OCI-LY1 (cell line): ENCODE measurements around the gene PPHLN1.

ENCODE experiments used
- H2AFZ ChIP-seq: fragments of 200-600 bp; sonication (generic), shearing (Covaris generic); 2 replicates; pipeline ENCODE4 v1.6.0; 2014; ENCODE audit warnings: antibody characterized with exemption, mild to moderate bottlenecking, low read length
- H3F3A ChIP-seq: fragments of 200-600 bp; sonication (generic), shearing (Covaris generic); 2 replicates; pipeline ENCODE4 v1.6.0; 2014; ENCODE audit warnings: mild to moderate bottlenecking, antibody characterized with exemption, low read length, moderate library complexity; ENCODE audit not compliant: insufficient read depth
- H3K27ac ChIP-seq: fragments of 200-600 bp; sonication (generic); 2 replicates; pipeline ENCODE4 v1.5.1; 2014; ENCODE audit warnings: low read length, mixed run types, mild to moderate bottlenecking, low read depth; ENCODE audit not compliant: poor library complexity, severe bottlenecking
- H3K27me3 ChIP-seq: fragments of 200-600 bp; sonication (generic); 2 replicates; pipeline ENCODE4 v1.6.0; 2014; ENCODE audit warnings: antibody characterized with exemption, mild to moderate bottlenecking, low read length, moderate library complexity; ENCODE audit not compliant: insufficient read depth
- H3K36me3 ChIP-seq: fragments of 200-600 bp; sonication (generic); 2 replicates; pipeline ENCODE4 v1.6.1; 2014; ENCODE audit warnings: mild to moderate bottlenecking, antibody characterized with exemption, low read length, moderate library complexity, mixed read lengths; ENCODE audit not compliant: insufficient read depth
- H3K4me1 ChIP-seq: fragments of 200-600 bp; sonication (generic); 2 replicates; pipeline ENCODE4 v1.5.1; 2014; ENCODE audit warnings: mild to moderate bottlenecking, low read length, moderate library complexity; ENCODE audit not compliant: insufficient read depth, severe bottlenecking
- H3K4me2 ChIP-seq: fragments of 200-600 bp; sonication (generic), shearing (Covaris generic); 2 replicates; pipeline ENCODE4 v1.6.1; 2014; ENCODE audit warnings: low read length
- H3K4me3 ChIP-seq: fragments of 200-600 bp; sonication (generic); 2 replicates; pipeline ENCODE4 v1.5.1; 2014; ENCODE audit warnings: low read length, low read depth, mild to moderate bottlenecking, mixed read lengths; ENCODE audit not compliant: poor library complexity, severe bottlenecking
- H3K79me2 ChIP-seq: fragments of 200-600 bp; shearing (Covaris generic); 2 replicates; pipeline ENCODE4 v1.6.1; 2016; ENCODE audit warnings: mixed run types, low read length, mixed read lengths; ENCODE audit not compliant: insufficient read depth
- H3K9ac ChIP-seq: fragments of 200-600 bp; sonication (generic), shearing (Covaris generic); 2 replicates; pipeline ENCODE4 v1.6.1; 2014; ENCODE audit warnings: mild to moderate bottlenecking, low read length, mixed read lengths
- H3K9me2 ChIP-seq: fragments of 200-600 bp; sonication (generic), shearing (Covaris generic); 2 replicates; pipeline ENCODE4 v1.6.1; 2014; ENCODE audit warnings: low read depth, mild to moderate bottlenecking, low read length, mixed read lengths
- H3K9me3 ChIP-seq: fragments of 200-600 bp; shearing (Covaris generic); 2 replicates; pipeline ENCODE4 v1.6.1; 2014; ENCODE audit warnings: low read length, mixed read lengths
- H4K20me1 ChIP-seq: fragments of 200-600 bp; sonication (generic), shearing (Covaris generic); 2 replicates; pipeline ENCODE4 v1.6.0; 2016; ENCODE audit warnings: mild to moderate bottlenecking, low read length; ENCODE audit not compliant: insufficient read depth
- EZH2 ChIP-seq: fragments of 200-600 bp; sonication (generic), shearing (Covaris generic); IDR thresholded peaks from 2 replicates; pipeline ENCODE4 v1.8.0; 2017; ENCODE audit warnings: borderline replicate concordance, mixed run types, mild to moderate bottlenecking, antibody characterized with exemption, low read length, moderate library complexity, mixed read lengths
- TF ChIP-seq, protein P1 (sequence below): fragments of 200-600 bp; sonication (generic), shearing (Covaris generic); IDR thresholded peaks from 2 replicates; pipeline ENCODE4 v1.5.1; 2017; ENCODE audit warnings: mild to moderate bottlenecking, antibody characterized with exemption, low read length, moderate library complexity, mixed read lengths

The PPHLN1 gene

DNA sequence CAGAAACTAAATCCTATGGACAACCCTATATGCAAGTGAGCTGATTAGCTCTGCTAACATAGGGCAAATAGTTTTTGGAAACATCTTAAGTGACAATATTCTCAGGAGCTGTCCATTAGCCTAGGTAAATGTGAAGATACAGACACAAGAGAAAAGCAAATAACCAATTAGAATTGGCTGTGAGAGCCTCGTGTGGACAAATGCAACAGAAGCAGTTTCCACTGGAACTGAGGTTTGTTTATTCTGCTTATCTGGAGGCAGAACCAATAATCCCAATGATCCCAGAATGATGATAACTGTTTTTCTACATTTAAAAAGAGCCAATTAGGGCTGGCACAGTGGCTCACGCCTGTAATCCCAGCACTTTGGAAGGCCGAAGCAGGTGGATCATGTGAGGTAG, 44.7 kb upstream of the PPHLN1 start:
- no peak overlapping the region for H3K9ac ChIP-seq
- TF ChIP-seq, protein P1, sequence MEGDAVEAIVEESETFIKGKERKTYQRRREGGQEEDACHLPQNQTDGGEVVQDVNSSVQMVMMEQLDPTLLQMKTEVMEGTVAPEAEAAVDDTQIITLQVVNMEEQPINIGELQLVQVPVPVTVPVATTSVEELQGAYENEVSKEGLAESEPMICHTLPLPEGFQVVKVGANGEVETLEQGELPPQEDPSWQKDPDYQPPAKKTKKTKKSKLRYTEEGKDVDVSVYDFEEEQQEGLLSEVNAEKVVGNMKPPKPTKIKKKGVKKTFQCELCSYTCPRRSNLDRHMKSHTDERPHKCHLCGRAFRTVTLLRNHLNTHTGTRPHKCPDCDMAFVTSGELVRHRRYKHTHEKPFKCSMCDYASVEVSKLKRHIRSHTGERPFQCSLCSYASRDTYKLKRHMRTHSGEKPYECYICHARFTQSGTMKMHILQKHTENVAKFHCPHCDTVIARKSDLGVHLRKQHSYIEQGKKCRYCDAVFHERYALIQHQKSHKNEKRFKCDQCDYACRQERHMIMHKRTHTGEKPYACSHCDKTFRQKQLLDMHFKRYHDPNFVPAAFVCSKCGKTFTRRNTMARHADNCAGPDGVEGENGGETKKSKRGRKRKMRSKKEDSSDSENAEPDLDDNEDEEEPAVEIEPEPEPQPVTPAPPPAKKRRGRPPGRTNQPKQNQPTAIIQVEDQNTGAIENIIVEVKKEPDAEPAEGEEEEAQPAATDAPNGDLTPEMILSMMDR: no peak
- TF ChIP-seq EZH2: no peak
- no peaks in the 10 kb centered on the region for H3K36me3 ChIP-seq
- H3K4me3 ChIP-seq: no peak overlapping the region
- no peaks in the 10 kb centered on the region for H3K9me2 ChIP-seq
- no peak overlapping the region for H3K27ac ChIP-seq
- no peaks in the 10 kb centered on the region for H3K79me2 ChIP-seq
- no peaks in the 10 kb centered on the region for H4K20me1 ChIP-seq
- no peaks in the 10 kb centered on the region for H3F3A ChIP-seq
- no peaks in the 10 kb centered on the region for H3K9me3 ChIP-seq
- H3K4me1 ChIP-seq: no peaks in the 10 kb centered on the region
- H3K4me2 ChIP-seq: no peak overlapping the region
- H2AFZ ChIP-seq: no peak overlapping the region
- no peaks in the 10 kb centered on the region for H3K27me3 ChIP-seq

DNA sequence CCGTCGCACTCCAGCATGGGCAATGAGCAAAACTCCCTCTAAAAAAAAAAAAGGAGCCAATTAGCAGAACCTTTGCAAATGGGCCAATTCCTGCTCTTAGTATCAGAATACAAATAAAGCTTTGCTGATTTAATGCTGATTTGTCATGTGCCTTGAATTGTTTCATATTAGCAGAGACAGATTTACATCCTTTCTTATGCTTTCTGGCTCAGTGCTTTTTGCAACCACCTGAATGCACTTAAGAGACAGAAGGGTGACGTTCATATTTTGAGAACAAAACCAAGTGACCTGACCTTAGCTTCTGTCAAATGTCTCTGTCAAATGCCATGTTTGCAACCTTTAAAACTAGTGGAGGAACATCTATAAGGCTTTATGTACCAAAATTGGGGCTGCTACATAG, 44.1 kb upstream of the PPHLN1 start:
- Histone ChIP-seq H3K4me2 (no peak overlapping the region), H3F3A (no peaks in the 10 kb centered on the region), H3K79me2 (no peaks in the 10 kb centered on the region)

DNA sequence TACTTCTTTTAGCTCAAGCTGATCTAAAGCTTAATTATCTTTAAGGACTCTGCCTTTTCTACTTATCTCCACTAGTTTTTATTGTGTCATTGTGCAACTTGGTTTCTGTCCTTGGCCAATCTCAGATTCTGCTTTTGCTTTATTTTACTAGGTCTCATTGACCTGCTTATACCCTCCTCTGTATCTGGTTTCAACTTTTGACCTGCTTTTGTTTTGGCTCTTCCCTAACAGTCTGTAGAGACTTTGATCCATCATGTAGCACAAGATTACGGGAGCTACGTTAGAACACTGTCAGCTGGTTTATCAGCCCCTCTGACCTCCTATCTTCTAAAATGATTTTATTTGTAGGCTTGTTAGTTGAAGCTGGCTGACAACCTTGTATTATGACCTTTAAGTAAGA, 43.7 kb upstream of the PPHLN1 start:
- Histone ChIP-seq H3K27ac (no peak overlapping the region), H3K4me3 (no peak overlapping the region), H3K27me3 (no peaks in the 10 kb centered on the region), H3K36me3 (no peaks in the 10 kb centered on the region), H4K20me1 (no peaks in the 10 kb centered on the region), H3K4me1 (no peaks in the 10 kb centered on the region), H3K4me2 (no peak overlapping the region), H2AFZ (no peak overlapping the region), H3K79me2 (no peaks in the 10 kb centered on the region), H3F3A (no peaks in the 10 kb centered on the region), H3K9me3 (no peaks in the 10 kb centered on the region), H3K9ac (no peak overlapping the region), H3K9me2 (no peaks in the 10 kb centered on the region)
- TF ChIP-seq, protein P1: no peak
- TF ChIP-seq EZH2: no peak

More for the DNA sequence above, 44.1 kb upstream of the PPHLN1 start:
- no peaks in the 10 kb centered on the region for H3K36me3 ChIP-seq
- H2AFZ ChIP-seq: no peak overlapping the region
- no peaks in the 10 kb centered on the region for H4K20me1 ChIP-seq
- no peaks in the 10 kb centered on the region for H3K9me3 ChIP-seq
- TF ChIP-seq EZH2: no peak
- TF ChIP-seq, protein P1: no peak
- no peak overlapping the region for H3K9ac ChIP-seq
- H3K27ac ChIP-seq: no peak overlapping the region
- no peaks in the 10 kb centered on the region for H3K9me2 ChIP-seq
- no peaks in the 10 kb centered on the region for H3K4me1 ChIP-seq
- no peak overlapping the region for H3K4me3 ChIP-seq
- H3K27me3 ChIP-seq: no peaks in the 10 kb centered on the region
